C4-2B (cell line): Measurements from ENCODE around the gene KIAA0930.

Experiments
- H3K27ac ChIP-seq: fragments of 450-650 bp; 2 replicates; pipeline ENCODE4 v1.5.1; 2017
- CTCF ChIP-seq: fragments of 450-650 bp; conservative IDR thresholded peaks from 2 replicates; pipeline ENCODE4 v1.5.1; 2017; ENCODE audit warnings: mild to moderate bottlenecking
- ZFX ChIP-seq: fragments of 450-650 bp; IDR thresholded peaks from 2 replicates; pipeline ENCODE4 v1.6.1; 2017

KIAA0930 gene

GRCh38 chr22:45233827-45234226 lies 6.9 kb downstream of the KIAA0930 start:
- H3K27ac ChIP-seq = no peak overlapping the region
- no peak for TF ChIP-seq ZFX
- no peak for TF ChIP-seq CTCF

- no peak overlapping the region for H3K27ac ChIP-seq
- TF ChIP-seq CTCF (no peak), ZFX (no peak)
Observed at GRCh38 chr22:45233386-45233785, 7.3 kb downstream of the KIAA0930 start.

- TF ChIP-seq ZFX (no peak), CTCF (no peak)
- no peak overlapping the region for H3K27ac ChIP-seq
Observed at GRCh38 chr22:45231293-45231692, 9.4 kb downstream of the KIAA0930 start.

- no peak overlapping the region for H3K27ac ChIP-seq
- TF ChIP-seq CTCF (no peak), ZFX (no peak)
Observed at GRCh38 chr22:45230026-45230721, 10.5 kb downstream of the KIAA0930 start.

DNA sequence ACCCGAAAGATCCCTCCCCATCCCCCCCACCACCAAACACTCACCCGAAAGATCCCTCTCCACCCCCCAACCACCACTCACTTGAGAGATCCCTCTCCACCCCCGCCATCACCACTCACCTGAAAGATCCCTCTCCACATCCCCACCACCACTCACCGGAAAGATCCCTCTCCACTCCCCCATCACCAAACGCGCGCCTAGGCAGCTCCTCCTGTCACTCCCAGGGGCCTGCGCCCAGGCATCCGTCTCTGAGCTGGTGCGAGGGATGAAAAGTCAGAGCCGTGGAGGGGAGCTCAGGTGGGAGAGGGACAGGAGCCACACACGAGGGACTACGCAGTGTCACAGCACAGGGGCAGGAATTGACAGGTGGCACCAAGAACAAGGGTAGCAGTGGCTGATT lies 11.5 kb downstream of the KIAA0930 start:
- no peak overlapping the region for H3K27ac ChIP-seq
- TF ChIP-seq ZFX (no peak), CTCF (no peak)

- H3K27ac ChIP-seq = no peak overlapping the region
- TF ChIP-seq CTCF (no peak), ZFX (no peak)
Observed at GRCh38 chr22:45228401-45228754, 12.3 kb downstream of the KIAA0930 start.

DNA sequence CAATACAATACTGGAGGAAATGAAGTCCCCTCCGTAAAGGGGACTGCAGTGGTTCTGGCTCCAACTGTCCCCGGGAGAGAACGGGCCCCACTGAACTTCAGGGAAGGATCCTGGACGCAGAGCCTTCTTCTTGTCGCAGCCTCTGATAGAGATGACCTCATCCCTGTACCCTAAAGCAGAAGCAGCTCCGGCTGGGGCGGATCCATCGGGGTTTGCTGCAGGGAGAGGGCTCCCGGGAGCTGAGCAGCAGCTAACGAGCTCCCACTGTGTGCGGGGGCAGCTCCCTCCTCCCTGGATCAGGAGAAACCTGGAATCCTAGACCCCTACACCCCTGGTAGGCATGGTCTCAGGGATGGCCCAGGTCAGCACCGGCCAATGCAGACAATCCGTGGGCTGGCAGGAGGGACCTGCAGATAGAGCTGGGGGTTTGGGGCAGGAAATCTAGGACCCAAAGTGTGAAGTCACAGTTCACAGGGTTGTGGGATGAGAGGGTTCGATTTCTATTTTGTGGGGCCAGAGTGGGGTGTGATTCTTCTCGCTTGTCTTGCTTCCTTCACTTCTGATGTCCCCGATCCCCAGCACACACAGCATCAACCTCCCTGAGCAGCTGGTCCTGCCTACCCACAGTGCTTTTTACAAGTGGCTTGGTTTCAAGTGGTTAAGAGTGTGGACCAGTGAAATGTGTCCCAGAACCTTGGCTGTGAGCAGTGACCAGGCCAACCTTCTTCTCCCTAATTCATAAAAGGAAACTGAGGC lies 12.9 kb downstream of the KIAA0930 start:
- no peak overlapping the region for H3K27ac ChIP-seq

More for the DNA sequence above, 12.9 kb downstream of the KIAA0930 start:
- TF ChIP-seq ZFX (no peak), CTCF (no peak)
